Measurements from ENCODE around the gene MST1.

DNA sequence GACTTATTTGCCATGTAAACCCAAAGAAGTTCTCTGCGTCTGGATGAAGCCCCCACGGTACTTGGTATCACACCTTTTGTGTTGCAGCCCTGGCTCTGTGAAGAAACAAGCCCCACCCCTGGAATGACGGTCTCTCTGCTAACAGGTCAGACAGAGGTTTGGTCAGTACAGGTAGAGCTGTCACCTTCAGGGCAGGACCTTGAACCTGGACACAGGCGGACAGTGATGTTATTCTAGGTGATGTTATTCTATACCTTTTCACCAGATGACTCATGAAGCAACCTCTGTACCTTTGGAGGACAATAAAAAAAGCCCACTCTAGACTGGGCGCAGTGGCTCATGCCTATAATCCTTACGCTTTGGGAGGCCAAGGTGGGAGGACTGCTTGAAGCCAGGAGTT, 45.5 kb upstream of the MST1 start:
- TF ChIP-seq CTCF (IDR thresholded peaks at IDR 0.05) (no peak), POLR2A (IDR thresholded peaks at IDR 0.05) (no peak)

Measured in esophagus squamous epithelium (tissue), 4 donors.